GM23248 (cell line): ENCODE data around the gene CPPED1. TPM values are rescaled to one million over a fixed set of nuclear protein-coding genes. Genes with fewer than 3 reads are reported as not detected.

Source experiments
- DNase-seq: peaks from one replicate; pipeline ENCODE4 v3.0.0-alpha.2; 2015
- H2AFZ ChIP-seq: fragments of 200-600 bp; sonication (generic); 2 replicates; pipeline ENCODE4 v1.6.1; 2016; ENCODE audit warnings: antibody characterized with exemption
- H3F3A ChIP-seq: fragments of 200-600 bp; sonication (generic); 2 replicates; pipeline ENCODE4 v1.6.1; 2016; ENCODE audit warnings: mild to moderate bottlenecking, antibody characterized with exemption, mixed run types; ENCODE audit not compliant: insufficient read depth
- H3K27ac ChIP-seq: fragments of 200-600 bp; sonication (generic); 2 replicates; pipeline ENCODE4 v1.5.1; 2016; ENCODE audit warnings: mild to moderate bottlenecking
- H3K27me3 ChIP-seq: fragments of 200-600 bp; sonication (generic); replicated peaks from 2 replicates; pipeline ENCODE4 v1.6.1; 2016; ENCODE audit warnings: mild to moderate bottlenecking; ENCODE audit not compliant: insufficient read depth
- H3K36me3 ChIP-seq: fragments of 200-600 bp; sonication (generic); 2 replicates; pipeline ENCODE4 v1.6.1; 2016; ENCODE audit warnings: low read depth, mild to moderate bottlenecking
- H3K4me1 ChIP-seq: fragments of 200-600 bp; sonication (generic); 2 replicates; pipeline ENCODE4 v1.6.1; 2016; ENCODE audit warnings: mild to moderate bottlenecking; ENCODE audit not compliant: insufficient read depth
- H3K4me2 ChIP-seq: fragments of 200-600 bp; sonication (generic); one replicate; pipeline ENCODE4 v1.6.1; 2016; ENCODE audit warnings: mild to moderate bottlenecking; ENCODE audit not compliant: unreplicated experiment
- H3K4me3 ChIP-seq: fragments of 200-600 bp; sonication (generic); 2 replicates; pipeline ENCODE4 v1.5.1; 2016; ENCODE audit warnings: mild to moderate bottlenecking
- H3K79me2 ChIP-seq: fragments of 200-600 bp; sonication (generic); 2 replicates; pipeline ENCODE4 v1.6.1; 2016; ENCODE audit warnings: mild to moderate bottlenecking; ENCODE audit not compliant: insufficient read depth
- H3K9ac ChIP-seq: fragments of 200-600 bp; sonication (generic); 2 replicates; pipeline ENCODE4 v1.6.1; 2016; ENCODE audit warnings: mild to moderate bottlenecking
- H3K9me2 ChIP-seq: fragments of 200-600 bp; sonication (generic); 2 replicates; pipeline ENCODE4 v1.6.1; 2016; ENCODE audit warnings: mixed run types, mild to moderate bottlenecking, moderate library complexity; ENCODE audit not compliant: insufficient read depth
- H3K9me3 ChIP-seq: fragments of 200-600 bp; sonication (generic); one replicate; pipeline ENCODE4 v1.6.1; 2017; ENCODE audit warnings: low read depth
- H4K20me1 ChIP-seq: fragments of 200-600 bp; sonication (generic); 2 replicates; pipeline ENCODE4 v1.6.0; 2016; ENCODE audit not compliant: insufficient read depth
- EZH2 ChIP-seq: fragments of 200-600 bp; sonication (generic); IDR thresholded peaks from 2 replicates; pipeline ENCODE4 v1.6.1; 2018; ENCODE audit warnings: antibody characterized with exemption, mild to moderate bottlenecking; ENCODE audit not compliant: insufficient read depth, poor library complexity, severe bottlenecking
- EZH2phosphoT487 ChIP-seq: fragments of 200-600 bp; sonication (generic); IDR thresholded peaks from 2 replicates; pipeline ENCODE4 v1.6.1; 2018; ENCODE audit warnings: antibody characterized with exemption, moderate library complexity, mild to moderate bottlenecking, low read depth; ENCODE audit not compliant: insufficient read depth
- WGBS, 2 experiments: methylation state at CpG; one replicate each; pipeline ENCODE4 v1.1.6; 2015 to 2017; ENCODE audit warnings: low lambda C conversion rate in 2 of 2, low coverage in 1 of 2; ENCODE audit errors: missing lambda C conversion rate in 2 of 2; 5-methylcytosine and 5-hydroxymethylcytosine counted together
- in situ Hi-C: fragments of 300-500 bp; cut with MboI; formaldehyde crosslinking; loops from 2 replicates; pipeline ENCODE4 v1.15.0; 2020
- polyA plus RNA-seq: library from polyadenylated mRNA; unstranded; fragments of >200 nt; fragmentation: Nextera tagmentation; extraction: Ambion mirVana; gene quantifications from 2 replicates; pipeline ENCODE4 v1.2.1, GENCODE V29; 2016
- total RNA-seq: library from RNA; depleted of rRNA; stranded (reverse); fragments of >200 nt; shearing (Covaris generic); gene quantifications from 2 replicates; pipeline ENCODE4 v1.2.3, GENCODE V29; 2014

CPPED1 gene
- total and polyA plus RNA-seq, 2 experiments from 2014 or later = 11.7 to 39.1 TPM

DNA sequence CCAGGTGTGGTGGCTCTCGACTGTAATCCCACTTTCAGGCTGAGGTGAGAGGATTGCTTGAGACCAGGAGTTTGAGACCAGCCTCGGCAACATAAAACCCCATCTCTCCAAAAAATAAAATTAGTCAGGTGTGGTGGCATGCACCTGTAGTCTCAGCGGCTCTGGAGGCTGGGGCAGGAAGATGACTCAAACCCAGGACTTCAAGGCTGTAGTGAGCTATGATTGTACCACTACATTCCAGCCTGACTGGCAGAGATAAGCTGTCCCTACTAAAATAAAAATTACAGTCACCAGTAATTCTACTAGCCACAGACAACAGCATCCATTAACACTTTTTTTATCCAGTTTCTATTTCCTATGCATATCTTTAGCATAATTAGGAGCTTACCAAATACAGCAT, 176.3 kb downstream of the CPPED1 start:
- no peak overlapping the region for H3K9ac ChIP-seq
- no peaks in the 10 kb centered on the region for H3K79me2 ChIP-seq
- no peaks in the 10 kb centered on the region for H3F3A ChIP-seq
- DNase-seq = no peak
- no peak overlapping the region for H3K27ac ChIP-seq
- TF ChIP-seq EZH2phosphoT487 (no peak), EZH2 (no peak)
- no peak overlapping the region for H3K4me3 ChIP-seq
- in situ Hi-C loops = no loop called here
- H3K4me1 ChIP-seq = no peaks in the 10 kb centered on the region
- no peaks in the 10 kb centered on the region for H3K9me2 ChIP-seq
- WGBS, 2 experiments = 65% methylated on average over 3 of the region's 3 CpGs
- H2AFZ ChIP-seq = no peak overlapping the region
- H3K4me2 ChIP-seq = no peak overlapping the region
- H3K27me3 ChIP-seq = no peaks in the 10 kb centered on the region; the same call in none of the 2 replicates
- H3K9me3 ChIP-seq = no peaks in the 10 kb centered on the region
- H4K20me1 ChIP-seq = no peaks in the 10 kb centered on the region
- H3K36me3 ChIP-seq = no peaks in the 10 kb centered on the region

GRCh38 chr16:12626411-12626810, 177.3 kb downstream of the CPPED1 start:
- H3K4me1 ChIP-seq = no peaks in the 10 kb centered on the region
- 41 to 60% methylated on average over 4 of the region's 4 CpGs for WGBS, 2 experiments

DNA sequence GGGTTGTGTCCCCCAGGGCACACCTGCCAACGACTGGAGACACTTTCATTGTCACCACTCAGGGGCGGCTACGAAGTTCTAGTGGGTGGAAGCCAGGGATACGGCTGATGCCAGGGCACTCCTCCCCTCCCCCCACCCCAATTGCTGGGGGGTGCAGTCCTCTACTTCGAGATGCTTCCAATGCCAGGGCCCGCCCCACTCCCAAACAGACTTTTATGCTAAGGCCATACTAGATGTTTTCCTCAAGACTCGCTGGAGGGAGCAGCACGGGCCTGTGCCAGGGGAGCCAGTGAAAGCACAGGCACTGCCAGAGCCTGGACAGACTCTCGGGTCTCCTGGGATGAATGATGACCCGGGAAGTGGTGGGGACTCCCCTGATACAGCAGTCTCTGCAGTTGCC, 178.0 kb downstream of the CPPED1 start:
- Histone ChIP-seq H3K4me2 (no peak overlapping the region), H2AFZ (no peak overlapping the region), H3F3A (no peaks in the 10 kb centered on the region), H3K4me3 (no peak overlapping the region), H3K27me3 (no peaks in the 10 kb centered on the region; the same call in 1 of the 2 replicates), H3K4me1 (no peaks in the 10 kb centered on the region), H4K20me1 (no peaks in the 10 kb centered on the region), H3K9me2 (no peaks in the 10 kb centered on the region), H3K36me3 (no peaks in the 10 kb centered on the region), H3K79me2 (no peaks in the 10 kb centered on the region), H3K27ac (no peak overlapping the region), H3K9ac (no peak overlapping the region), H3K9me3 (no peaks in the 10 kb centered on the region)
- in situ Hi-C loops = no loop called here
- DNase-seq = no peak
- TF ChIP-seq EZH2phosphoT487 = no peak
- TF ChIP-seq EZH2 = no peak
- 65 to 71% methylated on average over 7 to 10 of the region's 10 CpGs for WGBS, 2 experiments

More at GRCh38 chr16:12626411-12626810, 177.3 kb downstream of the CPPED1 start:
- H3K79me2 ChIP-seq = no peaks in the 10 kb centered on the region
- in situ Hi-C loops = no loop called here
- DNase-seq = no peak
- H3K27me3 ChIP-seq = no peaks in the 10 kb centered on the region; the same call in 1 of the 2 replicates
- H3F3A ChIP-seq = no peaks in the 10 kb centered on the region
- no peak overlapping the region for H3K9ac ChIP-seq
- no peak overlapping the region for H3K27ac ChIP-seq
- no peak overlapping the region for H3K4me2 ChIP-seq
- no peak overlapping the region for H2AFZ ChIP-seq
- H3K9me2 ChIP-seq = no peaks in the 10 kb centered on the region
- no peak overlapping the region for H3K4me3 ChIP-seq
- TF ChIP-seq EZH2phosphoT487 (no peak), EZH2 (no peak)
- H3K36me3 ChIP-seq = no peaks in the 10 kb centered on the region
- H4K20me1 ChIP-seq = no peaks in the 10 kb centered on the region
- no peaks in the 10 kb centered on the region for H3K9me3 ChIP-seq

DNA sequence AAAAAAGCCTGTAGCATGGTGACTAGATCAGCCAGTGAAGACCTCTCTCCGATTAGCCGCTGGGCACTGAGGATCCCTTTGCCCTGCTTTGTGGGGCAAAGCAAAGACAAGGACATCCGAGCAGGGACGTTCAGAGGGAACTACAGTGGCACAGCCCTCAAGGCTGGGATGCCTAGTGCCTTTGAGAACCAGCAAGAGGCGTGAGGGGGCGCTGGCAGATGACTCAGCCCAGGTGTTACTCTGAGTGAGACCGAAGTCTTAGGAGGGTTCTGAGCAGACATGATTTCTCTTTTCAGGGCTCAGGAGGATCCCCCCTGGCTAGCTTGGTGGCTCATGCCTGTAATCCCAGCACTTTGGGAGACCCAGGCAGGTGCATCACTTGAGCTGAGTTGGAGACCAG, 178.6 kb downstream of the CPPED1 start:
- Histone ChIP-seq H3K9ac (no peak overlapping the region), H3F3A (no peaks in the 10 kb centered on the region), H3K27me3 (no peaks in the 10 kb centered on the region; the same call in 1 of the 2 replicates), H3K9me2 (no peaks in the 10 kb centered on the region), H3K4me2 (no peak overlapping the region), H3K4me1 (no peaks in the 10 kb centered on the region), H3K79me2 (no peaks in the 10 kb centered on the region), H4K20me1 (no peaks in the 10 kb centered on the region), H3K4me3 (no peak overlapping the region), H3K9me3 (no peaks in the 10 kb centered on the region), H2AFZ (no peak overlapping the region), H3K36me3 (no peaks in the 10 kb centered on the region), H3K27ac (no peak overlapping the region)
- in situ Hi-C loops = no loop called here
- 60 to 62% methylated on average over 7 of the region's 7 CpGs for WGBS, 2 experiments
- TF ChIP-seq EZH2phosphoT487 (no peak), EZH2 (no peak)
- no peak for DNase-seq

DNA sequence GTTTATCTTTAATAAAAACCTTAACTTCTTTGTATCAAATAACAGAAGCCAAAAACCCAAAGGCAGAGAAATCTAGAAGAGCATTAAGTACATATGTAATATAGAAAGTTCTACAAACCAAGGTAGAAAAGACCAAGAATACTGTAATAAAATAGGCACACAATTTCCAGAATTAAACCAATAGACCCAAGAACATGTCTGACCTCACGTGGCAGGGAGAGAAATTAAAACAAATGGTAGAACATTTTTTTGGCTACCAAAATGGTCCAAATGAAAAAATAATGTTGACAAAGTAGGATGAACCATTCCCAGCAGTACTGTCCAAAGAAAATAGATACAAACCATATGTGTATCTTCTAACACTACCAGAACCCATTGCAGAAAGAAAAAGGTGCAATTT, 183.5 kb downstream of the CPPED1 start:
- Histone ChIP-seq H2AFZ (no peak overlapping the region), H4K20me1 (no peaks in the 10 kb centered on the region), H3K79me2 (no peaks in the 10 kb centered on the region), H3K4me3 (no peak overlapping the region), H3K4me1 (no peaks in the 10 kb centered on the region), H3K27ac (no peak overlapping the region), H3F3A (no peaks in the 10 kb centered on the region), H3K9ac (no peak overlapping the region), H3K9me2 (no peaks in the 10 kb centered on the region), H3K9me3 (no peaks in the 10 kb centered on the region), H3K36me3 (no peaks in the 10 kb centered on the region), H3K27me3 (peaks cover 8% of the 10 kb centered on the region; the same call in 1 of the 2 replicates), H3K4me2 (no peak overlapping the region)
- in situ Hi-C loops = no loop called here
- no peak for DNase-seq
- WGBS, 2 experiments = 0 to 3% methylated on average over 1 of the region's 1 CpG
- no peak for TF ChIP-seq EZH2phosphoT487
- no peak for TF ChIP-seq EZH2
